Transverse colon (tissue), 4 donors: ENCODE results near the gene ALDH1L2. TPM values are rescaled to one million over a fixed set of nuclear protein-coding genes. Genes with fewer than 3 reads are reported as not detected.

ENCODE experiments used
- DNase-seq: peaks from one replicate; pipeline ENCODE4 v3.0.0-alpha.2; 2019
- H3K27ac ChIP-seq, 4 donors: fragments of 200-600 bp; sonication (generic); 2 replicates each; pipeline ENCODE4 v1.5.1; 2016 to 2018; ENCODE audit warnings: inconsistent platforms in 4 of 4
- H3K27me3 ChIP-seq: fragments of 200-600 bp; sonication (generic); 2 replicates; pipeline ENCODE4 v1.5.1; 2017; ENCODE audit warnings: inconsistent platforms
- H3K36me3 ChIP-seq, 4 donors: fragments of 200-600 bp; sonication (generic); 2 replicates each; pipeline ENCODE4 v1.5.1; 2017 to 2019; ENCODE audit warnings: inconsistent platforms in 4 of 4
- H3K4me1 ChIP-seq, 4 donors: fragments of 200-600 bp; sonication (generic); 2 replicates each; pipeline ENCODE4 v1.5.1; 2017 to 2020; ENCODE audit warnings: inconsistent platforms in 4 of 4
- H3K4me3 ChIP-seq, 4 donors: fragments of 200-600 bp; sonication (generic); 1 replicate in 1 of 4; 2 replicates in 3 of 4; pipeline versions ENCODE4 v1.5.1 to v1.6.1; 2017 to 2019; ENCODE audit warnings: inconsistent platforms in 4 of 4
- H3K9me3 ChIP-seq, 2 donors: fragments of 200-600 bp; sonication (generic); 2 replicates each; pipeline ENCODE4 v1.5.1; 2017 to 2019; ENCODE audit warnings: inconsistent platforms in 2 of 2
- EP300 ChIP-seq: sonication (generic); formaldehyde crosslinking; IDR thresholded peaks from one replicate; pipeline ENCODE4 v1.6.1; 2017; ENCODE audit warnings: antibody characterized with exemption, low read depth
- POLR2A ChIP-seq: fragments of 450-650 bp; IDR thresholded peaks from one replicate; pipeline ENCODE4 v1.6.1; 2016; ENCODE audit warnings: antibody characterized with exemption, mild to moderate bottlenecking, moderate library complexity
- POLR2AphosphoS5 ChIP-seq, 3 donors: sonication (generic); formaldehyde crosslinking; IDR thresholded peaks; one replicate each; pipeline ENCODE4 v1.6.1; 2016; ENCODE audit warnings: antibody characterized with exemption in 3 of 3
- WGBS, 2 donors: methylation state at CpG; one replicate each; pipeline ENCODE4 v1.1.5; 2018; ENCODE audit warnings: low coverage in 1 of 2; 5-methylcytosine and 5-hydroxymethylcytosine counted together
- in situ Hi-C, 4 donors: fragments of 200-750 bp; cut with MboI; loops; one replicate each; pipeline versions ENCODE4 v1.15.0 to v1.15.1; 2017; ENCODE audit warnings: low sequenced_read_pairs in 3 of 4, low pct_ligation_motif_present in 1 of 4, low pct_unique_long_range_greater_than_20kb in 1 of 4
- intact Hi-C: fragments of 100-400 bp; cut with DNase I; formaldehyde crosslinking; loops from one replicate; pipeline ENCODE4 v1.15.1; 2023; ENCODE audit warnings: low total_unique reads
- total RNA-seq, 4 donors: library from RNA; depleted of rRNA; stranded (reverse); fragments of >200 nt; gene quantifications; one replicate each; pipeline ENCODE4 v1.1.0, GENCODE V29; 2016
- TF ChIP-seq, protein P1 (sequence below), 5 experiments: fragments of 200-600 bp in 3 of 5; fragments of 450-650 bp in 2 of 5; sonication (generic) in 3 of 5; IDR thresholded peaks; 1 replicate in 2 of 5; 2 replicates in 3 of 5; pipeline ENCODE4 v1.5.1; 2016 to 2017; ENCODE audit warnings: antibody characterized with exemption in 5 of 5, inconsistent platforms in 3 of 5, mild to moderate bottlenecking in 2 of 5, moderate library complexity in 1 of 5

ALDH1L2 gene
- total RNA-seq, 4 donors from 2014 or later, result 0.37 to 4.8 (median 2.3) TPM

DNA sequence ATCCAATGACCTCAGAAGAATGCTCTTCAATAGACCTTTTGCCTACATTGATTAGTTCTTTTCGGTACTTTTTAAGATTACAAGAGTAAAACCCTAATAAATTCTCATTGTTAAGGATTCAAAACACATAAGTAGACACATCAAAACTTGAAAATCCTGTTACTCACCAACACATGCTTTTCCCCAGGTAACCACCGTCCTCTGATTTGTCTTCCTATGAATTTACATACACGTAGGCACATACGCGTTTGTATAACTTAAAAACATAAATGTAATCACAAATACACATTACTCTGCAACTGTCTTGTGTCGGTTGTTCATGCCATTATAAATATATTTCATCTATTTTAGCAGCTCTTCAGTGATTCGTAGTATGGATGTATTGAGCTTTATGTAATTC, 22.4 kb upstream of the ALDH1L2 start:
- Histone ChIP-seq H3K4me3 (peak overlapping the region in 3 of 4 donors; percentile 84 to 98 (median 88)), H3K27me3 (peaks cover 7% of the 10 kb centered on the region), H3K36me3 (no peaks in the 10 kb centered on the region), H3K4me1 (peaks cover 0 to 41% (median 25%) of the 10 kb centered on the region in 4 donors), H3K27ac (peak overlapping the region in 2 of 4 donors; percentile 98 to 100), H3K9me3 (no peaks in the 10 kb centered on the region)
- in situ Hi-C loops, result loop anchor here in 1 of 4 donors (25.0 kb wide), 1 partner anchor 1144 kb away; the partner anchor contains the start of gene TDG
- TF ChIP-seq, protein P1, sequence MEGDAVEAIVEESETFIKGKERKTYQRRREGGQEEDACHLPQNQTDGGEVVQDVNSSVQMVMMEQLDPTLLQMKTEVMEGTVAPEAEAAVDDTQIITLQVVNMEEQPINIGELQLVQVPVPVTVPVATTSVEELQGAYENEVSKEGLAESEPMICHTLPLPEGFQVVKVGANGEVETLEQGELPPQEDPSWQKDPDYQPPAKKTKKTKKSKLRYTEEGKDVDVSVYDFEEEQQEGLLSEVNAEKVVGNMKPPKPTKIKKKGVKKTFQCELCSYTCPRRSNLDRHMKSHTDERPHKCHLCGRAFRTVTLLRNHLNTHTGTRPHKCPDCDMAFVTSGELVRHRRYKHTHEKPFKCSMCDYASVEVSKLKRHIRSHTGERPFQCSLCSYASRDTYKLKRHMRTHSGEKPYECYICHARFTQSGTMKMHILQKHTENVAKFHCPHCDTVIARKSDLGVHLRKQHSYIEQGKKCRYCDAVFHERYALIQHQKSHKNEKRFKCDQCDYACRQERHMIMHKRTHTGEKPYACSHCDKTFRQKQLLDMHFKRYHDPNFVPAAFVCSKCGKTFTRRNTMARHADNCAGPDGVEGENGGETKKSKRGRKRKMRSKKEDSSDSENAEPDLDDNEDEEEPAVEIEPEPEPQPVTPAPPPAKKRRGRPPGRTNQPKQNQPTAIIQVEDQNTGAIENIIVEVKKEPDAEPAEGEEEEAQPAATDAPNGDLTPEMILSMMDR (IDR thresholded peaks at IDR 0.05), result no peak
- no peak for TF ChIP-seq POLR2A
- no peak for TF ChIP-seq POLR2AphosphoS5 (IDR thresholded peaks at IDR 0.05)
- TF ChIP-seq EP300, result no peak
- no peak for DNase-seq
- 27 to 37% methylated on average over 7 of the region's 7 CpGs for WGBS, 2 donors
- intact Hi-C loops, result no loop called here

DNA sequence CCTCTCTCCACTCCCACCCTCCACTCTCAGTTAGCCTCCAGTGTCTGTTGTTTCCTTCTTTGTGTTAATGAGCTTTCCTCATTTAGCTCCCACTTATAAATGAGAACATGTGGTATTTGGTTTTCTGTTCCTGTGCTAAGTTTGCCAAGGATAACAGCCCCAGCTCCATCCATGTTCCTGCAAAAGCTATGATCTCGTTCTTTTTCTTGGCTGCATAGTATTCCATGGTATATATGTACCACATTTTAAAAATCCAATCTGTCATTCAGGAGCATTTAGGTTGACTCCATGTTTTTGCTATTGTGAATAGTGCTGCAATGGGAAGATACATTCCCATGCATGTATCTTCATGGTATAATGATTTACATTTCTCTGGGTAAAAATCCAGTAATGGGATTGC, 20.5 kb upstream of the ALDH1L2 start:
- in situ Hi-C loops, result loop anchor here in 1 of 4 donors (25.0 kb wide), 1 partner anchor 1142 kb away; the partner anchor contains the start of gene TDG
- H3K27me3 ChIP-seq, result peaks cover 7% of the 10 kb centered on the region
- H3K36me3 ChIP-seq, result no peaks in the 10 kb centered on the region
- 70 to 87% methylated on average over 1 of the region's 1 CpG for WGBS, 2 donors
- H3K4me1 ChIP-seq, result peaks cover 0 to 23% (median 14%) of the 10 kb centered on the region in 4 donors
- DNase-seq, result no peak
- H3K27ac ChIP-seq, result no peak overlapping the region
- no peak overlapping the region for H3K4me3 ChIP-seq
- TF ChIP-seq, protein P1 (IDR thresholded peaks at IDR 0.05), result no peak
- no peak for TF ChIP-seq EP300
- no peak for TF ChIP-seq POLR2AphosphoS5 (IDR thresholded peaks at IDR 0.05)
- TF ChIP-seq POLR2A, result no peak
- intact Hi-C loops, result no loop called here
- H3K9me3 ChIP-seq, result no peaks in the 10 kb centered on the region

DNA sequence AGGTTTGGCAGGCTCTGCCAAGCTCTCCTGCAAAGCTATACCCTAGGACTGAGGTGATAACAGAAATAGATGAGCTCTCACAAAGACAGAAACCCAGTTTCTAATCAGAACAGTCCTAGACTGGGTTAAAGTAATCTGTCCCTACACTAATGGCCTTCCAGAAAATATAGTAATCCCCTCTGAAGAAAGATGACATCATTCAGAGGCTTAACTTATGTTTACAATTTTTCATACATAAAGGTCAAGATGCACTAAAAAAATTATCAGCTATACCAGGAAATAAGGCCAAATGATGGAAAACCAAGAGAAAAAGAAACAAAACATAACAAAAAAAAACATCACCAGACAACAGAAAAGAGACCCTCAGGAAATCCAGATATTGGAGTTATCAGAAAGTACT, 18.4 kb upstream of the ALDH1L2 start:
- TF ChIP-seq POLR2A, result no peak
- no peak for TF ChIP-seq POLR2AphosphoS5 (IDR thresholded peaks at IDR 0.05)
- TF ChIP-seq, protein P1 (IDR thresholded peaks at IDR 0.05), result no peak
- no peak for TF ChIP-seq EP300
- intact Hi-C loops, result no loop called here

DNA sequence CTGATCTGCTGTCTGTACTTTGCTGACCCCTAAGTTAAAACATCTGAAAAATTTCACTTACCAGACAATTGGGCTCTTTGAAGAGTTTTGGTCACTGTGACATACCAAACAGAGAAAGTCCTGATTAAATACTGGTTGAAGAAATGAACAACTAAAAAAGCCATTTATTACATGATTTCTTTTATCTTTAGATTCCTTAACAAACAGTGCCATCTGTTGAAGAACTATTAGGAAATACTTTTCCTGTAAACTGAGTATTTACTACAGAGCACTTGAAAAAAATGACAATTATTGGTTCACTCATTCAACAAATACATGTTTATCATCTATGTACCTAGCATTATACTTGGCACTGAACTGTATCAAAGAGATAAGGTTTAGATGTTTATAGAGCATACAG, 16.7 kb upstream of the ALDH1L2 start:
- no peaks in the 10 kb centered on the region for H3K9me3 ChIP-seq
- intact Hi-C loops (no loop called here), in situ Hi-C loops (loop anchor here in 1 of 4 donors (25.0 kb wide), 1 partner anchor 1139 kb away; the partner anchor contains the start of gene TDG)
- H3K36me3 ChIP-seq, result no peaks in the 10 kb centered on the region
- H3K27me3 ChIP-seq, result peaks cover under 1% of the 10 kb centered on the region
- H3K4me3 ChIP-seq, result no peak overlapping the region
- no peak overlapping the region for H3K27ac ChIP-seq
- no peak for DNase-seq
- H3K4me1 ChIP-seq, result no peaks in the 10 kb centered on the region
- TF ChIP-seq POLR2AphosphoS5 (IDR thresholded peaks at IDR 0.05) (no peak), POLR2A (no peak), EP300 (no peak)
- TF ChIP-seq, protein P1 (IDR thresholded peaks at IDR 0.05), result no peak

More for the DNA sequence above, 18.4 kb upstream of the ALDH1L2 start:
- H3K36me3 ChIP-seq, result no peaks in the 10 kb centered on the region
- in situ Hi-C loops, result loop anchor here in 1 of 4 donors (25.0 kb wide), 1 partner anchor 1140 kb away; the partner anchor contains the start of gene TDG
- peaks cover 7% of the 10 kb centered on the region for H3K27me3 ChIP-seq
- peaks cover 0 to 6% (median 0%) of the 10 kb centered on the region in 4 donors for H3K4me1 ChIP-seq
- H3K9me3 ChIP-seq, result no peaks in the 10 kb centered on the region
- DNase-seq, result no peak
- no peak overlapping the region for H3K27ac ChIP-seq
- H3K4me3 ChIP-seq, result no peak overlapping the region
